Kidney epithelial cell (primary cell): Measurements from ENCODE around the gene COX19. TPM values are rescaled to one million over a fixed set of nuclear protein-coding genes. Genes with fewer than 3 reads are reported as not detected.
"Not testable (repeated sequence)": the region's sequence is repeated elsewhere in the genome, so short reads cannot be mapped to it uniquely, and the experiment has no call there.

Experiments
- DNase-seq: peaks from one replicate; pipeline ENCODE4 v3.0.0-alpha.2; 2010; ENCODE audit warnings: low read depth
- H3K27me3 ChIP-seq: 2 replicates; pipeline ENCODE4 v1.6.0; 2011; ENCODE audit warnings: low read length; ENCODE audit not compliant: control insufficient read depth, insufficient read depth
- H3K36me3 ChIP-seq: 2 replicates; pipeline ENCODE4 v1.5.1; 2011; ENCODE audit warnings: low read length; ENCODE audit not compliant: control insufficient read depth, insufficient read depth
- H3K4me3 ChIP-seq: 2 replicates; pipeline ENCODE4 v1.5.1; 2011; ENCODE audit warnings: low read depth, mild to moderate bottlenecking, control low read depth, low read length
- total RNA-seq: library from RNA; depleted of rRNA; stranded (reverse); fragments of >200 nt; gene quantifications from 2 replicates; pipeline ENCODE4 v1.2.3, GENCODE V29; 2015
- TF ChIP-seq, protein P1 (sequence below): IDR thresholded peaks from 2 replicates; pipeline ENCODE4 v1.5.1; 2011; ENCODE audit warnings: mild to moderate bottlenecking, moderate library complexity, low read length, control low read depth, inconsistent platforms; ENCODE audit not compliant: insufficient read depth, poor library complexity, severe bottlenecking

The COX19 gene
- total RNA-seq, 1 donor from 2014 or later = 15.5 TPM

DNA sequence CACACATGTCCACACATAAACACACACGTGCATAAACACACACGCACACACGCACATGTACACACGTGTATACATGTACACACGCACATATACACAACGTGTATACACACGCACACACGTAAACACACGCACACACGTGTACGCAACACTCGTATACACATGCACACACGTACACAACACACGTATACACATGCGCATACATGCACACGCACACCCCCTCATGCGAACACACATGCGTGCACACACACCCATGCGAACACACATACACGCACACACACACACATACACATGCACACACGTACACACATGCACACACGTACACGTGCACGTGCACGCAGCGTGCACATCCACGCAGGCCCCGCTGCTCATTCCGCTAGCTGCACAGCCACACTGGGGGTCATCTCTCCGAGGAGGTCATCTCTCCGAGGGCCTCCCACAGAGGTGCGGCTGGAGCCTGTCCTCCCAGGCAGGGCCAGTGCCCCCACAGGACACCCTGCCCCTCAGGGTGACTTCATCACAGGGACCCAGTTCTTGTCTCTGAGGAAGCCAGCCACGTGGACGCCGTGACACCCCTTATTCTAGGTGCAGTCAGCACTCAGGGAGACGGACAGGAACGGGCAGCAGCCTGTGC lies 33.5 kb upstream of the COX19 start:
- TF ChIP-seq, protein P1, sequence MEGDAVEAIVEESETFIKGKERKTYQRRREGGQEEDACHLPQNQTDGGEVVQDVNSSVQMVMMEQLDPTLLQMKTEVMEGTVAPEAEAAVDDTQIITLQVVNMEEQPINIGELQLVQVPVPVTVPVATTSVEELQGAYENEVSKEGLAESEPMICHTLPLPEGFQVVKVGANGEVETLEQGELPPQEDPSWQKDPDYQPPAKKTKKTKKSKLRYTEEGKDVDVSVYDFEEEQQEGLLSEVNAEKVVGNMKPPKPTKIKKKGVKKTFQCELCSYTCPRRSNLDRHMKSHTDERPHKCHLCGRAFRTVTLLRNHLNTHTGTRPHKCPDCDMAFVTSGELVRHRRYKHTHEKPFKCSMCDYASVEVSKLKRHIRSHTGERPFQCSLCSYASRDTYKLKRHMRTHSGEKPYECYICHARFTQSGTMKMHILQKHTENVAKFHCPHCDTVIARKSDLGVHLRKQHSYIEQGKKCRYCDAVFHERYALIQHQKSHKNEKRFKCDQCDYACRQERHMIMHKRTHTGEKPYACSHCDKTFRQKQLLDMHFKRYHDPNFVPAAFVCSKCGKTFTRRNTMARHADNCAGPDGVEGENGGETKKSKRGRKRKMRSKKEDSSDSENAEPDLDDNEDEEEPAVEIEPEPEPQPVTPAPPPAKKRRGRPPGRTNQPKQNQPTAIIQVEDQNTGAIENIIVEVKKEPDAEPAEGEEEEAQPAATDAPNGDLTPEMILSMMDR = no peak
- Histone ChIP-seq H3K4me3 (no peak overlapping the region), H3K36me3 (no peaks in the 10 kb centered on the region), H3K27me3 (no peaks in the 10 kb centered on the region)
- no peak for DNase-seq

GRCh38 chr7:1007901-1008300 lies 32.6 kb upstream of the COX19 start:
- Histone ChIP-seq H3K4me3 (no peak overlapping the region), H3K27me3 (no peaks in the 10 kb centered on the region), H3K36me3 (no peaks in the 10 kb centered on the region)
- DNase-seq = no peak
- TF ChIP-seq, protein P1 = no peak

GRCh38 chr7:1005303-1005702 lies 30.0 kb upstream of the COX19 start:
- Histone ChIP-seq H3K27me3 (no peaks in the 10 kb centered on the region), H3K36me3 (no peaks in the 10 kb centered on the region), H3K4me3 (no peak overlapping the region)
- TF ChIP-seq, protein P1 = no peak
- no peak for DNase-seq

DNA sequence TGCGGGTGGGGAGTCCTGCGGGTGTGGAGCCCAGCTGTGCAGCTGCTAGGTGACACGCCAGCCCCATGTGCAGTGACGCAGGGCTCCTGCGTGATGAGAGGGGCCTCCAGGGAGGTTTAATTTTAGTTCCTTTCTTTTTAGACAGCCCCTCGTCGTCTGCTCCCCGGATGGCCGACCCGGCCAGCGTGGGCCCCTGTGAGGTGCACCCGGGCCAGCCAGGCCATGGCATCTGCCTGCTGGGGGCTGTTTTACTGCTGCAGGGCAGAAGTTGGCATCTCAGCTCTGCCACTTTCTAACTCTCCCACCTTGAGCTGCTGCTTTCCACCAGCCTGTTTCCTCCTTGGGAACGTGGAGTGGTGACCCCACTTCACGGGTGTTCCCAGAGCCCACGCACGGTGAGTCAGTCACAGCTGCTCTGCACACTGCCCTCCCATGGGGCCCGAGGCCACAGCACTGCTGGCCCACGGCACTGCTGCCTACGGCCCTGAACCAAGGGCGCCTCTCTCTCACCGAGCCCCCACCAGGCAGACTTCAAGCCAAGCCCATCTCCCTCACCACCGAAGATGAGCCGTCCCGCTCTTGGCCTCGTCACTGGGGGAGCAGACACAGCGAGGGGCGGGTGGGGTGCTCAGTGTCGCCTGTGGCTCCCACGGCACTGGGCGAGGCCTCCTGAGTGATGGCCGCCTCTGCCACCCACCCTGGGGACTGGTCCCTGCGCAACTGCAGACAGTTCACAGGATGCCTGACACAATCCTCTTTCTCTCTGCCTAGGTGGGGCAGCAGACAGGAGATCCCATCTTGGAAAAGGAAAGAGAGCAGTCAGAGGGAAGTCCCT lies 28.9 kb upstream of the COX19 start:
- Histone ChIP-seq H3K4me3 (no peak overlapping the region), H3K27me3 (no peaks in the 10 kb centered on the region), H3K36me3 (no peaks in the 10 kb centered on the region)
- DNase-seq = no peak
- TF ChIP-seq, protein P1 = no peak

- not testable (repeated sequence) for H3K4me3 ChIP-seq, H3K36me3 ChIP-seq, H3K27me3 ChIP-seq, DNase-seq
These were observed 27.1 kb upstream of the COX19 start for GRCh38 chr7:1002445-1002844.

- DNase-seq, H3K27me3 ChIP-seq, H3K4me3 ChIP-seq, H3K36me3 ChIP-seq: not testable (repeated sequence)
These were observed 26.7 kb upstream of the COX19 start for GRCh38 chr7:1002026-1002425.

DNA sequence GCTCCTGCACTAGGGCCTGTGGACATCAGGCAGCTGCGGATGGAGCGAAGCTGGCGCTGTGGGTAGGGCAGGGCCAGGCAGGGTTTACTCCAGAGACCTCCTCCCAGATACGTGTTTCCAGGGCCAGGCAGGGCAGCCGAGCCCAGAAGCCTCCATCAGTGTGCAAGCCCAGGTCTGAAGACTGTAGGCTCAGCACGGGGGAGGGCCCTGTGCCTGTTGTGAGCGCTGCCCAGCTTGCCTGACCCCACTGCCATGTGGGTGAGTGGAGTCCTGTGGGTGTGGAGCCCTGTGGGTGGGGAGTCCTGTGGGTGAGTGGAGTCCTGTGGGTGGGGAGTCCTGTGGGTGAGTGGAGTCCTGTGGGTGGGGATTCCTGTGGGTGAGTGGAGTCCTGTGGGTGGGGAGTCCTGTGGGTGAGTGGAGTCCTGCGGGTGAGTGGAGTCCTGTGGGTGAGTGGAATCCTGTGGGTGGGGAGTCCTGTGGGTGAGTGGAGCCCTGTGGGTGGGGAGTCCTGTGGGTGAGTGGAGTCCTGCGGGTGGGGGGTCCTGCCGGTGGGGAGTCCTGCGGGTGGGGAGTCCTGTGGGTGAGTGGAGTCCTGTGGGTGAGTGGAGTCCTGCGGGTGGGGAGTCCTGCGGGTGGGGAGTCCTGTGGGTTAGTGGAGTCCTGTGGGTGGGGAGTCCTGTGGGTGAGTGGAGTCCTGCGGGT lies 25.9 kb upstream of the COX19 start:
- not testable (repeated sequence) for H3K4me3 ChIP-seq, H3K36me3 ChIP-seq, DNase-seq, H3K27me3 ChIP-seq
